GM12874 (cell line): ENCODE data around the gene ADAMTS12.

Source experiments
- TF ChIP-seq, protein P1 (sequence below): IDR thresholded peaks from 2 replicates; pipeline ENCODE4 v1.5.1; 2011; ENCODE audit warnings: low read depth, mild to moderate bottlenecking, control low read depth, low read length, moderate library complexity; ENCODE audit not compliant: insufficient read depth

ADAMTS12 gene

DNA sequence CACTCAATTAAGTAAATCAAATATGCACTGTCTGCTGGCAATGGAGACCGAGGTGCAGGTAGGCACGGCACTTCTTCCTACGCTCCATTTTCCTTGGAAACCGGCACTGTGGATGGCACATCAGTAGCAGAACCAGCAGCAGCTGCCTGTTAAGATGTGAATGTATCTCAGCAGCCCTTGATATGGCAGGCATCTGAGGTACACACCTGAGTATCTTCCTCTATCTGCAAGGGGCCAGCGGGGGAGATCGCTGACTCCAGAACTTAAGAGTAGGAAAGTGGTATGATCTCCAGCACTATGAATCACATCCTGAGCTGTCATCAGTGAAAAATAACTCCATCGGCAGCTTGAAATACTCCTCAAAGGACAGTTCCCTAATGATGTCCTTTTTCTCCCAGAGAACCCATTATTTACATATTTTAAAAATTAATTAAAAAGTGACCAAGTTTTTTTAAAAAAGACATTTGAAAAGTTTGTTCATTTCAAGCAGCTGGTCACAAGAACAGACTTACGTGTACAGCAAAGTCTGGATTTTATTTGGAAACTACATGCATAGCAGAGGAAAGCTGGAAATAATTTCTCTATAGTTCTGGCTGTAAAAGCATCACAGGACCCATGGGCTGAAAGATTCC is 97.1 kb downstream of the ADAMTS12 start:
- TF ChIP-seq, protein P1, sequence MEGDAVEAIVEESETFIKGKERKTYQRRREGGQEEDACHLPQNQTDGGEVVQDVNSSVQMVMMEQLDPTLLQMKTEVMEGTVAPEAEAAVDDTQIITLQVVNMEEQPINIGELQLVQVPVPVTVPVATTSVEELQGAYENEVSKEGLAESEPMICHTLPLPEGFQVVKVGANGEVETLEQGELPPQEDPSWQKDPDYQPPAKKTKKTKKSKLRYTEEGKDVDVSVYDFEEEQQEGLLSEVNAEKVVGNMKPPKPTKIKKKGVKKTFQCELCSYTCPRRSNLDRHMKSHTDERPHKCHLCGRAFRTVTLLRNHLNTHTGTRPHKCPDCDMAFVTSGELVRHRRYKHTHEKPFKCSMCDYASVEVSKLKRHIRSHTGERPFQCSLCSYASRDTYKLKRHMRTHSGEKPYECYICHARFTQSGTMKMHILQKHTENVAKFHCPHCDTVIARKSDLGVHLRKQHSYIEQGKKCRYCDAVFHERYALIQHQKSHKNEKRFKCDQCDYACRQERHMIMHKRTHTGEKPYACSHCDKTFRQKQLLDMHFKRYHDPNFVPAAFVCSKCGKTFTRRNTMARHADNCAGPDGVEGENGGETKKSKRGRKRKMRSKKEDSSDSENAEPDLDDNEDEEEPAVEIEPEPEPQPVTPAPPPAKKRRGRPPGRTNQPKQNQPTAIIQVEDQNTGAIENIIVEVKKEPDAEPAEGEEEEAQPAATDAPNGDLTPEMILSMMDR: no peak

DNA sequence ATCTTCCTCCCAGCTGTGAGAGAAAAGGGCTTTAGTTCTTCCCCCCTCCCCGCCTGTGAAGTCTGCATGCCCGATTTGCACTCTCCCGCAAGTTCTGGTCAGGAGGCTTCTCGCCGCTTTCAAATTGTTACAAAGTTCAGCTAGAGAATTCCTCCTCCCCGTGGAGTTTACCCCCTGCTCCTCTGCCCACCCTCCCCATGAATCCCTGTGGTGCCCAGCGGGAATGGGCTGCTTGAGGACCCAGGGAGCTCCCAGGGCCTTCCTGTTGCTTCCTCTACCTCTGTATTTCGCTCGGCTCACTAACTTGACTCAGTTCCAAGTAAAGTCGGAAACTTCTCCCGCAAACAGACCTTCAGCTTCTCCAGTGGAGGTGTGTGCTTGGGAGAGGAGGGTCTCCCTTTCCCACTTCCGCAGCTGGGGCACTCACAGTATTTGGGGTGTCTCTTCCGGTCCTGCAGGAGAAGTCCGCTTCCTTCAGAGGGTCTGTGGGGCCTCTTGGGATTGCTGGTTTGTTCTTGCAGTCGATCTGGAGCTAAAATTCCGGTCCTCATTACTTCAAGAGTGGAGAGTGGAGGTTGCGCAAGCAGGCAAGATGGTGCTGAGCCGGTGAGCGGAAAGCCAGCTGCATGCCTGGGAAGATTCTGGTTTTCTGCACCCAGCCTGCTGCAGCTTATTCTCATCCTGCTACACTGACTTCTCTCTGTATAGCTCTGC is 97.8 kb downstream of the ADAMTS12 start:
- TF ChIP-seq, protein P1: no peak

DNA sequence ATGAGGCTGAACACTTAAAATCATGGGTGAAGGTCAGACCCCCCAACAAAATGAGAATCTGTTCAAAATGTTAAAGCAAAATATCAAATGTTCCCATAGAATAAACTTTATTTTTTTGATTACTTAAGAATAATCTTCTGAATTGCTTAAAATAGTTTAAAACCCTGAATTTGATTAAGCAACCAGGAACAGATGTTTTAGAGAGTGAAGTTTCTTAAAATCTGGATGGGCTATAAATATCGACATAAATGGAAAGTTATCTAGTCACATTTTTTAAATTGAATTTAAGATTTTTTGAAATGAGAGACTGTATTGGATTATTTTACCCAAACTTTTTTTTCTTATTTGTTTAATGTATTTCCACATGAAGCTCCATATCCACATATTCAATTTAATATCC is 98.5 kb downstream of the ADAMTS12 start:
- TF ChIP-seq, protein P1: no peak

DNA sequence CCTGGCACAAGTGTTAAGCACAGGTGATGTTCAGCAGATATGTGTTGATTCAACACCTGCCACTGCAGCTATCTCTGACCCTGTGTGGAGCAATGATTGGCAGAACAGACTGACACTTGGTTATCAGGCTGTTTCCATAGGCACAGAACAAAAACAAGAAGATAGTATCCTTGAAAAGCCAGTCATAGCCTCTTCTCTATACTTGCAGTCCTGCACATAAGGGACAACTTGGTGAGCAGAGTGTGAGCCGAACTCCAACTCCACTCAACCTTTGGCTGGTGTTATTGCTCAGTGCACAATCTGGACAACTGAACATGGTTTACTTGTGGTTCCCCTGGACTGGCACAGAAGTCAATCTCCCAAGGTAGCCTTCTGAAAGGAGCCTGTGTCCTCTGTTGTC is 99.2 kb downstream of the ADAMTS12 start:
- TF ChIP-seq, protein P1: no peak

DNA sequence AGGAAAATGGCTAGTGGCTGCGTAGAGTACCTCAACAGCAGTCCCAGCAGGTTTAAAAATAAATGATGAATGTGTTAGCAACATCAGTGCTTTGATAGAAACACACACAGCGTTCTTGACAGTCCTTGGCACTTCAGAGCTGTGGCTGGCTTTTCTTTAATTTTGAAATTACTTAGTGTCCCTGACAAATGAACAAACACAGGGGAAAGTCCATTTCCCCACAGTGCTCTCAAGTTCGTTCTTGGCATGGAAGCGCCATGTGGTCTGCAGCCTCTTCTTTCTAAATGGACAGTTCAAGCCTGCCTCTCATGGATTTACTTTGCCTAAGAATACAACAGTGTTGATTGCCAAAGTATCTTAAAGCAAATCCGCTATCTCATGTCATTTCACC is 102.2 kb downstream of the ADAMTS12 start:
- TF ChIP-seq, protein P1: no peak

DNA sequence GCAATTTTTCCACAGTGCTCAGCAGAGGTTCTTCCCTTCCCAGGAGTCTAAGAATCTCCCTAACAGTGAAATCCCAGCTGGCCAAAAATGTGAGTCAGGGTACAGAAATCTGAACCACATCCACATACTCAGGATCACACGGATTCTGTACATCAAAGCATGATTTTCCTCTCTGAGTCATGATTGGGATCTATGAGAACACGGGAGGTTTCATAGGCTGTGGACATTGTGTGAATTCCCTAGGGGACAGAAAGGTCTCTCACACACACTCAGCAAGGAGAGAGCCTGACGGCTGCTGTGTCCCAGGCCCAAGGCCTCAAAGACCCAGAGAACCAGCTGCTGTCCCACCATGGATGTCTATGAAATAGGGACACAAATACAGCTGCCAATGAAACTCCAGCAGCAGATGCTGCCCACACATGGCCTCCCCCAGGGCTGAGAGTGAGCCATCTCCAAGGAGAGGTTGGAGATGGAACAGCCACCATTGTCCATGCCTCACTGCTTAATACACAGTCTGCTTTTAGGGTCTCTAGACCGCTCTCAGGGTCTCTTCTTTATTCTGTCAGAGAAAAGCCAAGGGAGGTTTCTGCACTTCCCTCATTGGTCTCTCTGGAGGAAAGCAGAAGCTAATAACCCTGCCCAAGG is 102.7 kb downstream of the ADAMTS12 start:
- TF ChIP-seq, protein P1: no peak

DNA sequence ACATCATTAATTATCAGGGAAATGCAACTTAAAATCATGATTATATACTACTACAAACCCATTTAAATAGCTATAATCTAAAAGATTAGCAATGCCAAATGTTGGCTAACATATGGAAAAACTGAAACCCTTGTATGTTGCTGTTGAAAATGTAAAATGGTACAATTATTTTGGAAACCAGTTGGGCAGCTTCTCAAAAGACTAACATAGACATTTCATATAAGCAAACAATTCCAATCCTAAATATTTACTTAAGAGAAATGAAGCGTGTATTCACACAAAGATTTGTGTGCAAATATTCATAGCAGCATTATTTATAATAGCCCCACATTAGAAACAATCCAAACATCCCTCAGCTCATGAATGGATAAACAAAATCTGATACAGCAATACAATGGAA is 106.2 kb downstream of the ADAMTS12 start:
- TF ChIP-seq, protein P1: no peak
